Hepatocyte (in vitro differentiated cells): ENCODE measurements around the gene ATP2B1. TPM values are rescaled to one million over a fixed set of nuclear protein-coding genes. Genes with fewer than 3 reads are reported as not detected.
A peak's percentile ranks its signal among the peaks of the same experiment; 100 is the strongest.

Experiments used
- DNase-seq: peaks from one replicate; pipeline ENCODE4 v3.0.0-alpha.2; 2016; ENCODE audit warnings: low spot score
- H2AFZ ChIP-seq: fragments of 200-600 bp; sonication (generic); 2 replicates; pipeline ENCODE4 v1.6.0; 2016; ENCODE audit warnings: antibody characterized with exemption, mild to moderate bottlenecking
- H3K27ac ChIP-seq: fragments of 200-600 bp; sonication (generic); 2 replicates; pipeline ENCODE4 v1.5.1; 2016; ENCODE audit warnings: mild to moderate bottlenecking
- H3K27me3 ChIP-seq: fragments of 200-600 bp; sonication (generic); 2 replicates; pipeline ENCODE4 v1.6.1; 2016
- H3K36me3 ChIP-seq: fragments of 200-600 bp; sonication (generic); replicated peaks from 2 replicates; pipeline ENCODE4 v1.5.1; 2016; ENCODE audit warnings: low read depth; ENCODE audit not compliant: insufficient read depth
- H3K4me1 ChIP-seq: fragments of 200-600 bp; sonication (generic); 2 replicates; pipeline ENCODE4 v1.5.1; 2016; ENCODE audit warnings: mild to moderate bottlenecking, moderate library complexity; ENCODE audit not compliant: insufficient read depth
- H3K4me2 ChIP-seq: fragments of 200-600 bp; sonication (generic); 2 replicates; pipeline ENCODE4 v1.6.0; 2016
- H3K4me3 ChIP-seq: fragments of 200-600 bp; sonication (generic); 2 replicates; pipeline ENCODE4 v1.5.1; 2016; ENCODE audit warnings: mild to moderate bottlenecking
- H3K79me2 ChIP-seq: fragments of 200-600 bp; sonication (generic); 2 replicates; pipeline ENCODE4 v1.6.0; 2017; ENCODE audit warnings: mild to moderate bottlenecking
- H3K9me2 ChIP-seq: fragments of 200-600 bp; sonication (generic); replicated peaks from 2 replicates; pipeline ENCODE4 v1.6.0; 2017; ENCODE audit warnings: mild to moderate bottlenecking; ENCODE audit not compliant: insufficient read depth
- H3K9me3 ChIP-seq: fragments of 200-600 bp; sonication (generic); 2 replicates; pipeline ENCODE4 v1.5.1; 2016; ENCODE audit warnings: low read depth, mild to moderate bottlenecking
- H4K20me1 ChIP-seq: fragments of 200-600 bp; sonication (generic); 2 replicates; pipeline ENCODE4 v1.6.0; 2016; ENCODE audit warnings: mild to moderate bottlenecking; ENCODE audit not compliant: insufficient read depth, poor library complexity, severe bottlenecking
- CTCF ChIP-seq: fragments of 200-600 bp; sonication (generic); IDR thresholded peaks from 2 replicates; pipeline ENCODE4 v1.5.1; 2016; ENCODE audit warnings: antibody characterized with exemption, mild to moderate bottlenecking; ENCODE audit not compliant: poor library complexity
- EZH2 ChIP-seq: fragments of 200-600 bp; sonication (generic); IDR thresholded peaks from 2 replicates; pipeline ENCODE4 v1.6.1; 2016; ENCODE audit warnings: antibody characterized with exemption, mild to moderate bottlenecking, borderline replicate concordance
- EZH2phosphoT487 ChIP-seq: fragments of 200-600 bp; sonication (generic); IDR thresholded peaks from one replicate; pipeline ENCODE4 v1.6.1; 2018; ENCODE audit warnings: antibody characterized with exemption, mild to moderate bottlenecking, low read depth, moderate library complexity; ENCODE audit not compliant: unreplicated experiment, severe bottlenecking
- whole genome bisulfite sequencing: methylation state at CpG from one replicate; pipeline ENCODE4 v1.1.6; 2016; ENCODE audit warnings: low lambda C conversion rate; ENCODE audit errors: missing lambda C conversion rate; 5-methylcytosine and 5-hydroxymethylcytosine counted together
- polyA plus RNA-seq: library from polyadenylated mRNA; unstranded; fragments of >200 nt; fragmentation: Nextera tagmentation; extraction: Ambion mirVana; gene quantifications from 2 replicates; pipeline ENCODE4 v1.2.1, GENCODE V29; 2016
- small RNA-seq: library from RNA; depleted of rRNA; stranded (forward); fragments of <200 nt; gene quantifications from one replicate; pipeline ENCODE3, GENCODE V24; 2014
- total RNA-seq: library from RNA; depleted of rRNA; stranded (reverse); fragments of >200 nt; gene quantifications from 2 replicates; pipeline ENCODE4 v1.2.3, GENCODE V29; 2014

ATP2B1 gene
- total and polyA plus RNA-seq, 2 experiments from 2014 or later = 52.2 to 67.2 TPM

GRCh38 chr12:89539426-89540223 lies 169.0 kb downstream of the ATP2B1 start:
- TF ChIP-seq EZH2 (no peak), CTCF (no peak), EZH2phosphoT487 (no peak)
- no peak overlapping the region for H3K27ac ChIP-seq
- H3K4me1 ChIP-seq = peaks cover 6% of the 10 kb centered on the region
- no peaks in the 10 kb centered on the region for H3K9me3 ChIP-seq
- H3K79me2 ChIP-seq = no peaks in the 10 kb centered on the region
- 45% methylated on average over 5 of the region's 5 CpGs for WGBS
- no peak for DNase-seq
- no peaks in the 10 kb centered on the region for H3K36me3 ChIP-seq
- H2AFZ ChIP-seq = no peak overlapping the region
- no peaks in the 10 kb centered on the region for H4K20me1 ChIP-seq
- no peak overlapping the region for H3K4me2 ChIP-seq
- H3K4me3 ChIP-seq = no peak overlapping the region
- H3K9me2 ChIP-seq = no peaks in the 10 kb centered on the region
- no peaks in the 10 kb centered on the region for H3K27me3 ChIP-seq

- Histone ChIP-seq H3K9me3 (no peaks in the 10 kb centered on the region), H2AFZ (no peak overlapping the region), H3K9me2 (no peaks in the 10 kb centered on the region), H3K36me3 (no peaks in the 10 kb centered on the region), H3K79me2 (no peaks in the 10 kb centered on the region), H3K4me2 (peak overlapping the region; percentile 50), H3K27me3 (no peaks in the 10 kb centered on the region), H3K27ac (no peak overlapping the region), H4K20me1 (no peaks in the 10 kb centered on the region), H3K4me1 (peaks cover 6% of the 10 kb centered on the region), H3K4me3 (no peak overlapping the region)
- TF ChIP-seq CTCF (no peak), EZH2phosphoT487 (no peak), EZH2 (no peak)
- DNase-seq = peak; percentile 39
- WGBS = 50% methylated on average over 4 of the region's 4 CpGs
Observed at GRCh38 chr12:89538897-89539296, 169.7 kb downstream of the ATP2B1 start.

Small RNA genes within 50 kb of the gene (small RNA-seq; reads per million reads assigned to genes)
- gene AC025034.2 (not detected), gene RNA5SP365 (not detected), gene RNU6-148P (not detected)

Other genes with a start within 250 kb of the ATP2B1 start
- gene GALNT4, start 184.0 kb downstream of the ATP2B1 start, total RNA-seq = 15.4 and 19.2 TPM in 2 replicates
- gene GALNT4, start 184.0 kb downstream of the ATP2B1 start, polyA plus RNA-seq = 4.6 and 6.9 TPM in 2 replicates
- gene POC1B, start 182.8 kb downstream of the ATP2B1 start, total RNA-seq = 18.9 and 20.0 TPM in 2 replicates
- gene POC1B, start 182.8 kb downstream of the ATP2B1 start, polyA plus RNA-seq = 10.3 and 11.6 TPM in 2 replicates